ENCODE data around the gene TNIK.

Gene TNIK

DNA sequence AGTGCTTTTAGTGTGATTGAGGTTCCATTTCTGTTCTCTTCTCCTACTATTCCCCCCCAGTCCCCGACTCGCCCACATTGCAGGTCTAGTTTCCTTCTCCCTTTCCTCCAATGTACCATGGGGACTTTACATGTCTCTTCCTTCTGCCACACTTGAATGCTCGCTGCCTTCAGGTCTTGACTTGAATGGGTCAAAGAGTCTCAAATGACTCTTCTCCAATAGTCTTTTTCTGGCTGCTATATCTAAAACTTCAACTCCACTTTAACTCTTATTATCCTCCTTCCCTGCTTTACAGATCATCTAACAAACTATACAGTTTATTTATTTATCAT is 219.7 kb downstream of the TNIK start:
- no peak for TF ChIP-seq CTCF (IDR thresholded peaks at IDR 0.05; ENCODE audit: poor library complexity, severe bottlenecking)
- H3K4me3 ChIP-seq (ENCODE audit: severe bottlenecking): no peak overlapping the region
- H3K27me3 ChIP-seq (ENCODE audit: insufficient read depth, poor library complexity, severe bottlenecking): no peaks in the 10 kb centered on the region
- no peak overlapping the region for H3K27ac ChIP-seq (ENCODE audit: poor library complexity, severe bottlenecking)
- H3K9me3 ChIP-seq (ENCODE audit: severe bottlenecking): no peaks in the 10 kb centered on the region
- ATAC-seq (ENCODE audit: low read depth) (no peak), DNase-seq (ENCODE audit: low spot score) (no peak)
- no peaks in the 10 kb centered on the region for H3K36me3 ChIP-seq (ENCODE audit: low read depth)
- H3K4me1 ChIP-seq (ENCODE audit: insufficient read depth, poor library complexity, severe bottlenecking): no peaks in the 10 kb centered on the region

GRCh38 chr3:171239757-171240503 is 220.3 kb downstream of the TNIK start:
- no peaks in the 10 kb centered on the region for H3K9me3 ChIP-seq (ENCODE audit: severe bottlenecking)
- DNase-seq (ENCODE audit: low spot score) (no peak), ATAC-seq (ENCODE audit: low read depth) (no peak)
- H3K4me1 ChIP-seq (ENCODE audit: insufficient read depth, poor library complexity, severe bottlenecking): no peaks in the 10 kb centered on the region
- H3K27ac ChIP-seq (ENCODE audit: poor library complexity, severe bottlenecking): no peak overlapping the region
- H3K4me3 ChIP-seq (ENCODE audit: severe bottlenecking): no peak overlapping the region
- H3K27me3 ChIP-seq (ENCODE audit: insufficient read depth, poor library complexity, severe bottlenecking): no peaks in the 10 kb centered on the region
- no peaks in the 10 kb centered on the region for H3K36me3 ChIP-seq (ENCODE audit: low read depth)
- no peak for TF ChIP-seq CTCF (IDR thresholded peaks at IDR 0.05; ENCODE audit: poor library complexity, severe bottlenecking)

DNA sequence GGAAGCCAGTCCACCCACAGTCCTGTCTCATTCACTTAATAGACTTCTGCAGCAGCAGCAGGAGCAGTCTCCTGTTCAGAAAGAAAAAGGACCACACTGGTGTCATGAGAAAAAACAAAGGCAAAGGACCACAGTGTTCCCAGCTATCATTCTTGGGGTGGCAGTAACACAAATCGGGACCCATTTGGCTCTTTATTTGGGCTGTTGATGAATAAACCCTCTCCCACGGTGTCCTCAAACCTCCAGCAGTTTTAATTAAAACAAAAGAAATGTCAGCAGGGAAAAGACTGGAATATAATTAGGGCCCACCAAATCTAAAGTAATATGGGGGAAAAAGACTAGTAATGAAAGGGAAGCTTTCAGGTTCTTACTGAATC is 223.2 kb downstream of the TNIK start:
- no peaks in the 10 kb centered on the region for H3K36me3 ChIP-seq (ENCODE audit: low read depth)
- H3K4me3 ChIP-seq (ENCODE audit: severe bottlenecking): no peak overlapping the region
- no peaks in the 10 kb centered on the region for H3K27me3 ChIP-seq (ENCODE audit: insufficient read depth, poor library complexity, severe bottlenecking)
- no peaks in the 10 kb centered on the region for H3K9me3 ChIP-seq (ENCODE audit: severe bottlenecking)
- TF ChIP-seq CTCF (IDR thresholded peaks at IDR 0.05; ENCODE audit: poor library complexity, severe bottlenecking): no peak
- no peak overlapping the region for H3K27ac ChIP-seq (ENCODE audit: poor library complexity, severe bottlenecking)
- no peaks in the 10 kb centered on the region for H3K4me1 ChIP-seq (ENCODE audit: insufficient read depth, poor library complexity, severe bottlenecking)
- ATAC-seq (ENCODE audit: low read depth): no peak
- no peak for DNase-seq (ENCODE audit: low spot score)

DNA sequence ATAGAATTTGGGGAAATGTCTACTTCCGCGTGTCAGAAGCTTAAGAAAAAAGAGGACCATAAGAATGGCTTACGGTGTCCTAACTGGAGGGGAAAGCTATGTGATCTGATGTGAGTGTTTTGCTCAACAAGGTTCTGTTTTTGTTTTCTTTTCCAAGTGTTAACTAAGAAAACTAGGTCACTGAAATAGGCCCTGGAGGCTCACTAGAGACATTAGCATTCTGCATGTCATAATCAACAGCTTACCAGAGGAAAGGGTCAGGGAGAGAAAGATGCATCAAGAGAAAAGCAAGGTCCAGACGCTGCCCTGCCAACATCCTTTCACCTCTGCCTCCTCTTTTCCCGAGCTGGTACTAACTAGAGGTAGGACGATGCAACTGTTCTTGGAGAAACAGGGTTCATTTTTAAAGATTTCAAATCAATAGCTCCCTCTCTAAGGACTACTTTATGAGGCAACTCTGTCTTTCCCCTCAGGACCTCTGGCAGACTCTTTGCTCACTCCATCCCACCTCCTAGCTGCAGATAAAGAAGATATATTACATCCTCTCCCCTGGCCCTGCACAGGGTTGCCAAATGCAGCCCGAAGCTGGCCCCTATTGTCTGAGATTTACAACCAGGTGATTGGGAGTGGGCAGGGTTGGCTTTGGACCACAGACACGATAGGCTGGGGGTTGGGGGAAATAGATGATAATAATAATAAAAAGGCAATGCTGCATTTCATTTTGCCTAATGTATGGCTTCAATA is 223.8 kb downstream of the TNIK start:
- DNase-seq (ENCODE audit: low spot score) (no peak), ATAC-seq (ENCODE audit: low read depth) (no peak)
- Histone ChIP-seq H3K9me3 (ENCODE audit: severe bottlenecking) (no peaks in the 10 kb centered on the region), H3K36me3 (ENCODE audit: low read depth) (no peaks in the 10 kb centered on the region), H3K27ac (ENCODE audit: poor library complexity, severe bottlenecking) (no peak overlapping the region), H3K4me1 (ENCODE audit: insufficient read depth, poor library complexity, severe bottlenecking) (no peaks in the 10 kb centered on the region), H3K4me3 (ENCODE audit: severe bottlenecking) (no peak overlapping the region), H3K27me3 (ENCODE audit: insufficient read depth, poor library complexity, severe bottlenecking) (no peaks in the 10 kb centered on the region)
- no peak for TF ChIP-seq CTCF (IDR thresholded peaks at IDR 0.05; ENCODE audit: poor library complexity, severe bottlenecking)

All from RWPE2 (cell line).